ENCODE data around the gene COX11. TPM values are rescaled to one million over a fixed set of nuclear protein-coding genes. Genes with fewer than 3 reads are reported as not detected.

The COX11 gene
- polyA plus RNA-seq, 1 of the 3 experiments (the other 2 are of a cell fraction), result 85.8 TPM

DNA sequence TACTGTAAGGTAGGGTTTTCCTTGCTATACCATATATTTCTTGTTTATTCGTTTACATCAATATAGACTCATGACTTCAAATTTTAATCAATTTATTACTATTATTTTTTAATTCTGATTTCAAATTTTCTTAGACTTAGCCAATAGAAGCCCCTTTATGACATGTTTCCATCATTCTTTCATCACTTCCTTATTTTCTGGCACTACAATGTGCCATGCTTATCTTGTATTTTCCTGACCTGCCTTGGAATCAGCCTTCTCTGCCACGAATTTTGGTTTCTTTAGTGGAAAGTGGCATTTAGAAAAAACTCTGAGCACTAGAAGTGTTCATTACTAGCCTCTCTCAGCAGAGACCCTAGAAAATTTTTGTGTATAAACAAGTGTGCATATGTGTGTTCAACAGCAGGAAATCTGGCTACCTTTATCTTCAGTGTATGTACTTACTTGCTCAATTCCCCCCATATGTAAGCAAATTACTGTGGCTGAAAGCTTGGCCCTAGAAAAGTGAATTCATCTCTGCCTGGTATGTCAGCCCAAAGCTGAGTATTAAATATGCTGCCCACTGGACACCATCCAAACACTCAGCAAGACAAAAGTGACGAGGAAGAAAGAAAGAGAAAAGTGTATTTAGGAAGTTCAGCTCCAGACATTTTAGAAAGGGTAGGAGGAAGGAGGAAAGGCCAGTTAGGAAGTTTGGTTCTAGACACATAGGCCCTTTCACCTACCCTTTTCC is 4.1 kb upstream of the COX11 start (continued):
- TF ChIP-seq, protein P1, sequence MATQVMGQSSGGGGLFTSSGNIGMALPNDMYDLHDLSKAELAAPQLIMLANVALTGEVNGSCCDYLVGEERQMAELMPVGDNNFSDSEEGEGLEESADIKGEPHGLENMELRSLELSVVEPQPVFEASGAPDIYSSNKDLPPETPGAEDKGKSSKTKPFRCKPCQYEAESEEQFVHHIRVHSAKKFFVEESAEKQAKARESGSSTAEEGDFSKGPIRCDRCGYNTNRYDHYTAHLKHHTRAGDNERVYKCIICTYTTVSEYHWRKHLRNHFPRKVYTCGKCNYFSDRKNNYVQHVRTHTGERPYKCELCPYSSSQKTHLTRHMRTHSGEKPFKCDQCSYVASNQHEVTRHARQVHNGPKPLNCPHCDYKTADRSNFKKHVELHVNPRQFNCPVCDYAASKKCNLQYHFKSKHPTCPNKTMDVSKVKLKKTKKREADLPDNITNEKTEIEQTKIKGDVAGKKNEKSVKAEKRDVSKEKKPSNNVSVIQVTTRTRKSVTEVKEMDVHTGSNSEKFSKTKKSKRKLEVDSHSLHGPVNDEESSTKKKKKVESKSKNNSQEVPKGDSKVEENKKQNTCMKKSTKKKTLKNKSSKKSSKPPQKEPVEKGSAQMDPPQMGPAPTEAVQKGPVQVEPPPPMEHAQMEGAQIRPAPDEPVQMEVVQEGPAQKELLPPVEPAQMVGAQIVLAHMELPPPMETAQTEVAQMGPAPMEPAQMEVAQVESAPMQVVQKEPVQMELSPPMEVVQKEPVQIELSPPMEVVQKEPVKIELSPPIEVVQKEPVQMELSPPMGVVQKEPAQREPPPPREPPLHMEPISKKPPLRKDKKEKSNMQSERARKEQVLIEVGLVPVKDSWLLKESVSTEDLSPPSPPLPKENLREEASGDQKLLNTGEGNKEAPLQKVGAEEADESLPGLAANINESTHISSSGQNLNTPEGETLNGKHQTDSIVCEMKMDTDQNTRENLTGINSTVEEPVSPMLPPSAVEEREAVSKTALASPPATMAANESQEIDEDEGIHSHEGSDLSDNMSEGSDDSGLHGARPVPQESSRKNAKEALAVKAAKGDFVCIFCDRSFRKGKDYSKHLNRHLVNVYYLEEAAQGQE (IDR thresholded peaks at IDR 0.05; ENCODE audit: low read depth, low read length), result no peak

DNA sequence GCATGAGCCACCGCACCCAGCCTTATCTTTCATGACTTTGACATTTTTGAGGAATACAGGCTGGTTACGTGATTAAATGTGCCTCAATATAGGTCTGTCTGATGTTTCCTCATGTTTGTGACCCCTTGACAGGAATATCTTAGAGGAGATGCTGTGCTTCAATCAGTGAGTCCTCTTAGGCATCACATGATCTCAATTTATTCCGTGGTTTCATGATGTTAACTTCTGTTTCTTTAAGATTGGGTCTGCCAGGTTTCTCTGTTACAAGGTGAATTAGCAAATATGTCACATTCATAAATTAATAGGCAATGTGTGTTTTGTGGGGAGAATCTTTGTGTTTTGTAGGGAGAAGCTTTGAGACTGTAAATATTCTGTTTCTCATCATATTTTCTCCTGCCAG is 3.4 kb upstream of the COX11 start:
- DNase-seq, result no peak
- Histone ChIP-seq H3K9ac (no peak overlapping the region), H3K4me2 (no peak overlapping the region), H3K4me3 (ENCODE audit: low read depth in 2 of 2, low read length in 1 of 2) (no peak overlapping the region), H2AFZ (ENCODE audit: low read depth) (no peak overlapping the region), H4K20me1 (ENCODE audit: insufficient read depth) (no peaks in the 10 kb centered on the region), H3K9me3 (no peaks in the 10 kb centered on the region), H3F3A (replicated peaks; ENCODE audit: insufficient read depth) (no peaks in the 10 kb centered on the region), H3K9me2 (no peaks in the 10 kb centered on the region), H3K27me3 (ENCODE audit: insufficient read depth) (no peaks in the 10 kb centered on the region), H3K27ac (ENCODE audit: low read depth in 2 of 2, low read length in 1 of 2) (no peak overlapping the region), H3K79me2 (ENCODE audit: insufficient read depth) (peaks cover 55% of the 10 kb centered on the region), H3K36me3 (replicated peaks in 1 of 2; ENCODE audit: control insufficient read depth in 1 of 2, insufficient read depth in 2 of 2, low read length in 1 of 2) (no peaks in the 10 kb centered on the region), H3K4me1 (ENCODE audit: control insufficient read depth in 1 of 2, insufficient read depth in 2 of 2, low read depth in 1 of 2, low read length in 1 of 2) (peaks cover 0 to 26% of the 10 kb centered on the region in 2 experiments; a peak in 2 of 4 replicates)
- POLR2A ChIA-PET, result no interaction called here
- CTCF ChIA-PET, result interaction anchor here (1.0 kb wide), 1 partner anchor 385 kb away, joined by 4 read pairs; no protein-coding TSS in a partner anchor
- WGBS (ENCODE audit: low lambda C conversion rate), result 94% methylated on average over 3 of the region's 3 CpGs
- no peak for TF ChIP-seq GABPA (IDR thresholded peaks at IDR 0.05; ENCODE audit: low read depth)
- TF ChIP-seq JUND (IDR thresholded peaks at IDR 0.05), result no peak
- TF ChIP-seq, protein P2, sequence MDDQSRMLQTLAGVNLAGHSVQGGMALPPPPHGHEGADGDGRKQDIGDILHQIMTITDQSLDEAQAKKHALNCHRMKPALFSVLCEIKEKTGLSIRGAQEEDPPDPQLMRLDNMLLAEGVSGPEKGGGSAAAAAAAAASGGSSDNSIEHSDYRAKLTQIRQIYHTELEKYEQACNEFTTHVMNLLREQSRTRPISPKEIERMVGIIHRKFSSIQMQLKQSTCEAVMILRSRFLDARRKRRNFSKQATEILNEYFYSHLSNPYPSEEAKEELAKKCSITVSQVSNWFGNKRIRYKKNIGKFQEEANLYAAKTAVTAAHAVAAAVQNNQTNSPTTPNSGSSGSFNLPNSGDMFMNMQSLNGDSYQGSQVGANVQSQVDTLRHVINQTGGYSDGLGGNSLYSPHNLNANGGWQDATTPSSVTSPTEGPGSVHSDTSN (IDR thresholded peaks at IDR 0.05), result no peak
- TF ChIP-seq, protein P3, sequence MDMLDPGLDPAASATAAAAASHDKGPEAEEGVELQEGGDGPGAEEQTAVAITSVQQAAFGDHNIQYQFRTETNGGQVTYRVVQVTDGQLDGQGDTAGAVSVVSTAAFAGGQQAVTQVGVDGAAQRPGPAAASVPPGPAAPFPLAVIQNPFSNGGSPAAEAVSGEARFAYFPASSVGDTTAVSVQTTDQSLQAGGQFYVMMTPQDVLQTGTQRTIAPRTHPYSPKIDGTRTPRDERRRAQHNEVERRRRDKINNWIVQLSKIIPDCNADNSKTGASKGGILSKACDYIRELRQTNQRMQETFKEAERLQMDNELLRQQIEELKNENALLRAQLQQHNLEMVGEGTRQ (IDR thresholded peaks at IDR 0.05; ENCODE audit: borderline replicate concordance, low read depth, low read length), result no peak
- TF ChIP-seq TEAD4 (IDR thresholded peaks at IDR 0.05; ENCODE audit: borderline replicate concordance, insufficient read depth), result no peak
- TF ChIP-seq, protein P4, sequence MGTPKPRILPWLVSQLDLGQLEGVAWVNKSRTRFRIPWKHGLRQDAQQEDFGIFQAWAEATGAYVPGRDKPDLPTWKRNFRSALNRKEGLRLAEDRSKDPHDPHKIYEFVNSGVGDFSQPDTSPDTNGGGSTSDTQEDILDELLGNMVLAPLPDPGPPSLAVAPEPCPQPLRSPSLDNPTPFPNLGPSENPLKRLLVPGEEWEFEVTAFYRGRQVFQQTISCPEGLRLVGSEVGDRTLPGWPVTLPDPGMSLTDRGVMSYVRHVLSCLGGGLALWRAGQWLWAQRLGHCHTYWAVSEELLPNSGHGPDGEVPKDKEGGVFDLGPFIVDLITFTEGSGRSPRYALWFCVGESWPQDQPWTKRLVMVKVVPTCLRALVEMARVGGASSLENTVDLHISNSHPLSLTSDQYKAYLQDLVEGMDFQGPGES (IDR thresholded peaks at IDR 0.05; ENCODE audit: low read depth, low read length), result no peak
- TF ChIP-seq, protein P1 (IDR thresholded peaks at IDR 0.05; ENCODE audit: low read depth, low read length), result no peak
- TF ChIP-seq RXRA (IDR thresholded peaks at IDR 0.05; ENCODE audit: borderline replicate concordance, low read depth), result no peak
- no peak for TF ChIP-seq ELF1 (IDR thresholded peaks at IDR 0.05)
- TF ChIP-seq RCOR1 (IDR thresholded peaks at IDR 0.05; ENCODE audit: low read length), result no peak
- no peak for TF ChIP-seq EZH2phosphoT487 (IDR thresholded peaks at IDR 0.05; ENCODE audit: borderline replicate concordance, low read depth)
- TF ChIP-seq, protein P5, sequence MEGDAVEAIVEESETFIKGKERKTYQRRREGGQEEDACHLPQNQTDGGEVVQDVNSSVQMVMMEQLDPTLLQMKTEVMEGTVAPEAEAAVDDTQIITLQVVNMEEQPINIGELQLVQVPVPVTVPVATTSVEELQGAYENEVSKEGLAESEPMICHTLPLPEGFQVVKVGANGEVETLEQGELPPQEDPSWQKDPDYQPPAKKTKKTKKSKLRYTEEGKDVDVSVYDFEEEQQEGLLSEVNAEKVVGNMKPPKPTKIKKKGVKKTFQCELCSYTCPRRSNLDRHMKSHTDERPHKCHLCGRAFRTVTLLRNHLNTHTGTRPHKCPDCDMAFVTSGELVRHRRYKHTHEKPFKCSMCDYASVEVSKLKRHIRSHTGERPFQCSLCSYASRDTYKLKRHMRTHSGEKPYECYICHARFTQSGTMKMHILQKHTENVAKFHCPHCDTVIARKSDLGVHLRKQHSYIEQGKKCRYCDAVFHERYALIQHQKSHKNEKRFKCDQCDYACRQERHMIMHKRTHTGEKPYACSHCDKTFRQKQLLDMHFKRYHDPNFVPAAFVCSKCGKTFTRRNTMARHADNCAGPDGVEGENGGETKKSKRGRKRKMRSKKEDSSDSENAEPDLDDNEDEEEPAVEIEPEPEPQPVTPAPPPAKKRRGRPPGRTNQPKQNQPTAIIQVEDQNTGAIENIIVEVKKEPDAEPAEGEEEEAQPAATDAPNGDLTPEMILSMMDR (IDR thresholded peaks at IDR 0.05), result no peak
- TF ChIP-seq NFIC (IDR thresholded peaks at IDR 0.05; ENCODE audit: borderline replicate concordance), result no peak
- TF ChIP-seq, protein P6, sequence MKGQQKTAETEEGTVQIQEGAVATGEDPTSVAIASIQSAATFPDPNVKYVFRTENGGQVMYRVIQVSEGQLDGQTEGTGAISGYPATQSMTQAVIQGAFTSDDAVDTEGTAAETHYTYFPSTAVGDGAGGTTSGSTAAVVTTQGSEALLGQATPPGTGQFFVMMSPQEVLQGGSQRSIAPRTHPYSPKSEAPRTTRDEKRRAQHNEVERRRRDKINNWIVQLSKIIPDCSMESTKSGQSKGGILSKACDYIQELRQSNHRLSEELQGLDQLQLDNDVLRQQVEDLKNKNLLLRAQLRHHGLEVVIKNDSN (IDR thresholded peaks at IDR 0.05; ENCODE audit: borderline replicate concordance, low read depth), result no peak
- TF ChIP-seq FOXJ3 (CRISPR knock-in tag; IDR thresholded peaks at IDR 0.05), result no peak
- no peak for TF ChIP-seq FOXM1 (IDR thresholded peaks at IDR 0.05; ENCODE audit: low read depth)
- TF ChIP-seq TCF12 (IDR thresholded peaks at IDR 0.05), result no peak

Data from SK-N-SH (cell line).